Peyer's patch (tissue), 4 donors: ENCODE measurements around the gene TBX18.

ENCODE experiments used
- POLR2A ChIP-seq, 2 donors: fragments of 450-650 bp; IDR thresholded peaks; one replicate each; pipeline ENCODE4 v1.5.1; 2017; ENCODE audit warnings: antibody characterized with exemption in 2 of 2, mild to moderate bottlenecking in 2 of 2, moderate library complexity in 2 of 2
- TF ChIP-seq, protein P1 (sequence below), 6 experiments: fragments of 450-650 bp in 4 of 6; fragments of 200-600 bp in 2 of 6; sonication (generic) in 1 of 6; IDR thresholded peaks; one replicate each; pipeline ENCODE4 v1.5.1; 2017 to 2019; ENCODE audit warnings: antibody characterized with exemption in 6 of 6, mild to moderate bottlenecking in 3 of 6, moderate library complexity in 1 of 6

DNA sequence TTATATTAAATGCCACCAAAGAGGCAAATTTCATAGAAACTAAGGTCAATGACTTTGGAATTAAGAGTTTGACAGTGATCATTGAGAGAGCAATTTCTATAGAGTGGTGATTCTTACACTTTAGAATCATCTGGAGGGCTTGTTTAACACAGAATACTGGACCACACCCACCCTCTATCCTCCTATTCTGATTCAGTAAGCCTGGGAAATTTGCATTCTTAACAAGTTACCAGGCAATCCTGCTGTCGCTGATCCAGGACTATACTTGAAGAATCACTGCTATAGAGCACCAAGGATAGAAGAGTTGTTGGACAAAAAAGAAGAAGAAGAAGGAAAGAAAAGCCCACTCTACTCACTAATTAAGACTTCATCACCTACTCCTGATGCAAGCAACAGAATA, 21.3 kb upstream of the TBX18 start:
- TF ChIP-seq, protein P1, sequence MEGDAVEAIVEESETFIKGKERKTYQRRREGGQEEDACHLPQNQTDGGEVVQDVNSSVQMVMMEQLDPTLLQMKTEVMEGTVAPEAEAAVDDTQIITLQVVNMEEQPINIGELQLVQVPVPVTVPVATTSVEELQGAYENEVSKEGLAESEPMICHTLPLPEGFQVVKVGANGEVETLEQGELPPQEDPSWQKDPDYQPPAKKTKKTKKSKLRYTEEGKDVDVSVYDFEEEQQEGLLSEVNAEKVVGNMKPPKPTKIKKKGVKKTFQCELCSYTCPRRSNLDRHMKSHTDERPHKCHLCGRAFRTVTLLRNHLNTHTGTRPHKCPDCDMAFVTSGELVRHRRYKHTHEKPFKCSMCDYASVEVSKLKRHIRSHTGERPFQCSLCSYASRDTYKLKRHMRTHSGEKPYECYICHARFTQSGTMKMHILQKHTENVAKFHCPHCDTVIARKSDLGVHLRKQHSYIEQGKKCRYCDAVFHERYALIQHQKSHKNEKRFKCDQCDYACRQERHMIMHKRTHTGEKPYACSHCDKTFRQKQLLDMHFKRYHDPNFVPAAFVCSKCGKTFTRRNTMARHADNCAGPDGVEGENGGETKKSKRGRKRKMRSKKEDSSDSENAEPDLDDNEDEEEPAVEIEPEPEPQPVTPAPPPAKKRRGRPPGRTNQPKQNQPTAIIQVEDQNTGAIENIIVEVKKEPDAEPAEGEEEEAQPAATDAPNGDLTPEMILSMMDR (IDR thresholded peaks at IDR 0.05): no peak
- TF ChIP-seq POLR2A (IDR thresholded peaks at IDR 0.05): no peak
